GM12891 (cell line): ENCODE measurements around the gene TNFAIP3.

Experiments used
- DNase-seq: peaks from one replicate; pipeline ENCODE4 v3.0.0; 2011; ENCODE audit warnings: low spot score; ENCODE audit not compliant: insufficient read length
- FAIRE-seq: peaks from 2 replicates; lab custom pipeline; 2011; peaks lifted over from hg19 to GRCh38; lab: Jason Lieb, UNC
- PAX5 ChIP-seq: IDR thresholded peaks from 2 replicates; pipeline ENCODE4 v1.6.1; 2011; ENCODE audit warnings: low read length, moderate library complexity, mild to moderate bottlenecking; ENCODE audit not compliant: insufficient read depth, severe bottlenecking
- POLR2A ChIP-seq: IDR thresholded peaks from 2 replicates; pipeline ENCODE4 v1.6.1; 2011; ENCODE audit warnings: low read depth, low read length, control low read depth
- POLR2AphosphoS5 ChIP-seq: IDR thresholded peaks from 2 replicates; pipeline ENCODE4 v1.6.1; 2011; ENCODE audit warnings: low read depth, low read length, control low read depth
- POU2F2 ChIP-seq: IDR thresholded peaks from 2 replicates; pipeline ENCODE4 v1.6.1; 2011; ENCODE audit warnings: low read depth, mild to moderate bottlenecking, control low read depth, low read length, moderate library complexity
- SPI1 ChIP-seq: IDR thresholded peaks from 2 replicates; pipeline ENCODE4 v1.6.1; 2011; ENCODE audit warnings: low read depth, low read length, control low read depth
- TAF1 ChIP-seq: IDR thresholded peaks from 2 replicates; pipeline ENCODE4 v1.6.1; 2011; ENCODE audit warnings: low read depth, low read length, control low read depth

Gene TNFAIP3

GRCh38 chr6:137862419-137863090 lies 4.5 kb upstream of the TNFAIP3 start:
- TF ChIP-seq SPI1 = no peak
- TF ChIP-seq POU2F2 = no peak
- no peak for TF ChIP-seq POLR2AphosphoS5
- FAIRE-seq (peak; percentile 9), DNase-seq (no peak)

- TF ChIP-seq POLR2AphosphoS5 = no peak
- no peak for TF ChIP-seq POLR2A
- no peak for TF ChIP-seq SPI1
- TF ChIP-seq POU2F2 = no peak
- no peak for TF ChIP-seq TAF1
- no peak for TF ChIP-seq PAX5
- DNase-seq = no peak
- no peak for FAIRE-seq
Measured at GRCh38 chr6:137863091-137863797, 3.8 kb upstream of the TNFAIP3 start.

GRCh38 chr6:137864812-137865508 lies 2.1 kb upstream of the TNFAIP3 start:
- no peak for TF ChIP-seq PAX5
- FAIRE-seq (peak; percentile 60), DNase-seq (no peak)

GRCh38 chr6:137866200-137866913 lies 702 bp upstream of the TNFAIP3 start:
- TF ChIP-seq POLR2AphosphoS5 (no peak), SPI1 (no peak), TAF1 (no peak), POU2F2 (no peak), PAX5 (no peak), POLR2A (no peak)
- peak; percentile 61 for FAIRE-seq
- peak; percentile 30 for DNase-seq

GRCh38 chr6:137867685-137868509 lies 838 bp downstream of the TNFAIP3 start:
- no peak for FAIRE-seq
- no peak for TF ChIP-seq PAX5
- no peak for TF ChIP-seq SPI1
- no peak for TF ChIP-seq POLR2AphosphoS5
- TF ChIP-seq POLR2A = no peak
- no peak for TF ChIP-seq POU2F2
- no peak for DNase-seq

- TF ChIP-seq POU2F2 (no peak), POLR2AphosphoS5 (no peak; the same call in 1 of the 2 replicates), PAX5 (no peak), SPI1 (no peak), POLR2A (no peak; the same call in 1 of the 2 replicates), TAF1 (no peak)
- no peak for DNase-seq
- FAIRE-seq = peak; percentile 69
Measured at GRCh38 chr6:137868721-137869548, 1.9 kb downstream of the TNFAIP3 start.

GRCh38 chr6:137869549-137870307 lies 2.7 kb downstream of the TNFAIP3 start:
- FAIRE-seq (no peak), DNase-seq (no peak)
- no peak for TF ChIP-seq SPI1

GRCh38 chr6:137870308-137870644 lies 3.2 kb downstream of the TNFAIP3 start:
- no peak for FAIRE-seq
- DNase-seq = no peak
- no peak for TF ChIP-seq POU2F2
- TF ChIP-seq SPI1 = no peak
- TF ChIP-seq POLR2A = no peak
- no peak for TF ChIP-seq PAX5
- no peak for TF ChIP-seq TAF1
- no peak for TF ChIP-seq POLR2AphosphoS5
